ENCODE results near the gene LCE5A. TPM values are rescaled to one million over a fixed set of nuclear protein-coding genes. Genes with fewer than 3 reads are reported as not detected.
"Not testable (repeated sequence)": the region's sequence is repeated elsewhere in the genome, so short reads cannot be mapped to it uniquely, and the experiment has no call there.

LCE5A gene
- total RNA-seq, 2 donors from 2014 or later: not detected

- Histone ChIP-seq H3K27ac (no peak overlapping the region), H3K9me3 (no peaks in the 10 kb centered on the region), H3K36me3 (no peaks in the 10 kb centered on the region), H3K4me1 (no peaks in the 10 kb centered on the region), H3K27me3 (no peaks in the 10 kb centered on the region), H3K4me3 (no peak overlapping the region), H3K9ac (ENCODE audit: low read depth in 2 of 2, low read length in 2 of 2) (no peak overlapping the region)
- peak; percentile 66 for DNase-seq
- intact Hi-C loops (cut with DNase I): no loop called here
- TF ChIP-seq CTCF (IDR thresholded peaks at IDR 0.05): peak; percentile 17
These were observed 30.6 kb upstream of the LCE5A start for GRCh38 chr1:152479792-152480595.

GRCh38 chr1:152481869-152482664, 28.5 kb upstream of the LCE5A start:
- no peaks in the 10 kb centered on the region for H3K9me3 ChIP-seq
- intact Hi-C loops (cut with DNase I): no loop called here
- H3K4me1 ChIP-seq: no peaks in the 10 kb centered on the region
- DNase-seq: peak; percentile 22
- H3K27ac ChIP-seq: no peak overlapping the region
- no peak overlapping the region for H3K9ac ChIP-seq (ENCODE audit: low read depth in 2 of 2, low read length in 2 of 2)
- H3K36me3 ChIP-seq: no peaks in the 10 kb centered on the region
- TF ChIP-seq CTCF (IDR thresholded peaks at IDR 0.05): no peak
- no peak overlapping the region for H3K4me3 ChIP-seq
- no peaks in the 10 kb centered on the region for H3K27me3 ChIP-seq

GRCh38 chr1:152486400-152487006, 24.1 kb upstream of the LCE5A start:
- no peak for DNase-seq
- no peak overlapping the region for H3K27ac ChIP-seq
- no peak for TF ChIP-seq CTCF (IDR thresholded peaks at IDR 0.05)
- H3K27me3 ChIP-seq: no peaks in the 10 kb centered on the region
- H3K4me1 ChIP-seq: no peaks in the 10 kb centered on the region
- intact Hi-C loops (cut with DNase I): no loop called here
- H3K9ac ChIP-seq (ENCODE audit: low read depth in 2 of 2, low read length in 2 of 2): no peak overlapping the region
- H3K36me3 ChIP-seq: no peaks in the 10 kb centered on the region
- H3K9me3 ChIP-seq: no peaks in the 10 kb centered on the region
- no peak overlapping the region for H3K4me3 ChIP-seq

GRCh38 chr1:152487871-152488270, 22.7 kb upstream of the LCE5A start:
- no peaks in the 10 kb centered on the region for H3K36me3 ChIP-seq
- H3K4me1 ChIP-seq: no peaks in the 10 kb centered on the region
- no peaks in the 10 kb centered on the region for H3K9me3 ChIP-seq
- no peaks in the 10 kb centered on the region for H3K27me3 ChIP-seq
- intact Hi-C loops (cut with DNase I): no loop called here
- TF ChIP-seq CTCF (IDR thresholded peaks at IDR 0.05): no peak
- no peak overlapping the region for H3K27ac ChIP-seq
- no peak for DNase-seq
- no peak overlapping the region for H3K4me3 ChIP-seq
- H3K9ac ChIP-seq (ENCODE audit: low read depth in 2 of 2, low read length in 2 of 2): no peak overlapping the region

- H3K27me3 ChIP-seq; intact Hi-C loops (cut with DNase I); H3K4me3 ChIP-seq; H3K4me1 ChIP-seq; H3K9me3 ChIP-seq; H3K36me3 ChIP-seq; DNase-seq; H3K9ac ChIP-seq (ENCODE audit: low read depth in 2 of 2, low read length in 2 of 2); H3K27ac ChIP-seq: not testable (repeated sequence)
These were observed 19.1 kb upstream of the LCE5A start for GRCh38 chr1:152491537-152491936.

Measured in colonic mucosa (tissue), 4 donors.